Endothelial cell of umbilical vein (primary cell): ENCODE measurements around the gene DNAI1. TPM values are rescaled to one million over a fixed set of nuclear protein-coding genes. Genes with fewer than 3 reads are reported as not detected.

Experiments
- BruUV-seq: library from RNA; stranded (reverse); fragments of 400-500 nt; replicated peaks from 2 replicates; lab custom pipeline; 2021; lab: Mats Ljungman, UMichigan
- CTCF ChIA-PET: fragments of 300-600, 350-600 bp; sonication (Branson Sonifier 250); formaldehyde crosslinking; loops from one replicate; lab custom pipeline; 2021; ENCODE audit warnings: antibody characterized with exemption, inconsistent platforms; lab: Charles Lee
- POLR2A ChIA-PET: fragments of 300-600, 350-600 bp; sonication (Branson Sonifier 250); formaldehyde crosslinking; loops from one replicate; lab custom pipeline; 2021; ENCODE audit warnings: antibody characterized with exemption, inconsistent platforms; lab: Charles Lee
- DNase-seq: peaks from one replicate; pipeline ENCODE4 v3.0.0-alpha.2; 2011; ENCODE audit warnings: low read depth, low spot score
- FAIRE-seq: peaks from 2 replicates; lab custom pipeline; 2011; peaks lifted over from hg19 to GRCh38; lab: Jason Lieb, UNC
- H2AFZ ChIP-seq: 2 replicates; pipeline ENCODE4 v1.6.0; 2012; ENCODE audit warnings: low read depth, low read length, control low read depth, inconsistent platforms
- H3K27ac ChIP-seq: 2 replicates; pipeline ENCODE4 v1.5.1; 2011; ENCODE audit warnings: low read depth, mild to moderate bottlenecking, control low read depth, low read length, moderate library complexity; ENCODE audit not compliant: insufficient read depth
- H3K27me3 ChIP-seq, 2 experiments: 2 replicates each; pipeline versions ENCODE4 v1.6.0 to v1.6.1; 2011; ENCODE audit warnings: low read length in 2 of 2, mixed read lengths in 1 of 2; ENCODE audit not compliant: control insufficient read depth in 2 of 2, insufficient read depth in 2 of 2
- H3K36me3 ChIP-seq, 2 experiments: 2 replicates in 1 of 2; 3 replicates in 1 of 2; pipeline ENCODE4 v1.5.1; 2011; ENCODE audit warnings: low read length in 2 of 2, mild to moderate bottlenecking in 1 of 2, moderate library complexity in 1 of 2; ENCODE audit not compliant: control insufficient read depth in 2 of 2, insufficient read depth in 2 of 2; ENCODE audit errors: extremely low read depth in 1 of 2
- H3K4me1 ChIP-seq: 3 replicates; pipeline ENCODE4 v1.5.1; 2011; ENCODE audit warnings: mild to moderate bottlenecking, low read length; ENCODE audit not compliant: control insufficient read depth, insufficient read depth; ENCODE audit errors: extremely low read depth
- H3K4me2 ChIP-seq: 2 replicates; pipeline ENCODE4 v1.6.1; 2011; ENCODE audit warnings: low read length, control low read depth, mixed read lengths; ENCODE audit not compliant: insufficient read depth
- H3K4me3 ChIP-seq, 3 experiments: fragments of 200-600 bp in 1 of 3; sonication (generic), shearing (Covaris generic) in 1 of 3; replicated peaks in 1 of 3; 2 replicates each; pipeline ENCODE4 v1.5.1; 2011 to 2016; ENCODE audit warnings: control low read depth in 3 of 3, low read length in 3 of 3, mild to moderate bottlenecking in 2 of 3, inconsistent platforms in 1 of 3, low read depth in 1 of 3, moderate library complexity in 1 of 3; ENCODE audit not compliant: insufficient read depth in 1 of 3
- H3K79me2 ChIP-seq: 2 replicates; pipeline ENCODE4 v1.6.0; 2012; ENCODE audit warnings: low read length, inconsistent platforms; ENCODE audit not compliant: control insufficient read depth, insufficient read depth
- H3K9ac ChIP-seq: replicated peaks from 2 replicates; pipeline ENCODE3; 2011; ENCODE audit warnings: low read length, control low read depth; ENCODE audit not compliant: insufficient read depth; ENCODE audit errors: extremely low read depth
- H3K9me1 ChIP-seq: replicated peaks from 3 replicates; pipeline ENCODE4 v1.6.0; 2011; ENCODE audit warnings: mild to moderate bottlenecking, low read length; ENCODE audit not compliant: control insufficient read depth, insufficient read depth; ENCODE audit errors: extremely low read depth
- H3K9me3 ChIP-seq: replicated peaks from 2 replicates; pipeline ENCODE4 v1.5.1; 2012; ENCODE audit warnings: low read length, inconsistent platforms; ENCODE audit not compliant: control insufficient read depth, insufficient read depth
- H4K20me1 ChIP-seq: replicated peaks from 2 replicates; pipeline ENCODE3; 2011; ENCODE audit warnings: mild to moderate bottlenecking, low read length; ENCODE audit not compliant: control insufficient read depth, insufficient read depth; ENCODE audit errors: extremely low read depth
- CTCF ChIP-seq, 2 donors: IDR thresholded peaks; 1 replicate in 1 of 2; 2 replicates in 1 of 2; pipeline ENCODE4 v1.5.1; 2011; ENCODE audit warnings: low read length in 2 of 2, mild to moderate bottlenecking in 2 of 2, moderate library complexity in 2 of 2, control low read depth in 1 of 2, inconsistent platforms in 1 of 2, low read depth in 1 of 2; ENCODE audit not compliant: insufficient read depth in 1 of 2; ENCODE audit errors: extremely low read depth in 1 of 2
- EZH2 ChIP-seq: IDR thresholded peaks from 2 replicates; pipeline ENCODE4 v1.6.1; 2012; ENCODE audit warnings: borderline replicate concordance, low read depth, mild to moderate bottlenecking, moderate library complexity, low read length, inconsistent platforms; ENCODE audit not compliant: severe bottlenecking
- FOS ChIP-seq: IDR thresholded peaks from 2 replicates; pipeline ENCODE4 v1.6.1; 2011; ENCODE audit warnings: mild to moderate bottlenecking, low read length, moderate library complexity, borderline replicate concordance; ENCODE audit not compliant: insufficient read depth
- GATA2 ChIP-seq: IDR thresholded peaks from 2 replicates; pipeline ENCODE4 v1.7.0; 2011; ENCODE audit warnings: low read depth, mild to moderate bottlenecking, moderate library complexity, mixed read lengths, low read length; ENCODE audit not compliant: insufficient read length, insufficient read depth
- JUN ChIP-seq: IDR thresholded peaks from 2 replicates; pipeline ENCODE4 v1.6.1; 2011; ENCODE audit warnings: borderline replicate concordance, low read depth; ENCODE audit not compliant: insufficient read length, insufficient read depth
- MAX ChIP-seq: IDR thresholded peaks from 2 replicates; pipeline ENCODE4 v1.6.1; 2011; ENCODE audit not compliant: insufficient read depth, insufficient read length
- MYC ChIP-seq: IDR thresholded peaks from one replicate; pipeline ENCODE4 v1.6.1; 2011; ENCODE audit warnings: mild to moderate bottlenecking, low read depth, low read length
- POLR2A ChIP-seq: IDR thresholded peaks from 2 replicates; pipeline ENCODE4 v1.6.1; 2012; ENCODE audit warnings: low read depth, mild to moderate bottlenecking, control low read depth, low read length
- POLR2AphosphoS5 ChIP-seq: IDR thresholded peaks from 2 replicates; pipeline ENCODE4 v1.6.1; 2012; ENCODE audit warnings: low read depth, mild to moderate bottlenecking, control low read depth, low read length, moderate library complexity; ENCODE audit not compliant: insufficient read depth
- dilution Hi-C: fragments of 300-500 bp; cut with MboI; formaldehyde crosslinking; loops from one replicate; pipeline ENCODE4 v1.15.0; 2019; ENCODE audit warnings: low sequenced_read_pairs; ENCODE audit not compliant: extremely low pct_ligation_motif_present
- intact Hi-C: fragments of 100-400 bp; cut with micrococcal nuclease; formaldehyde crosslinking; loops from one replicate; pipeline ENCODE4 v1.10.0; 2022
- polyA plus RNA-seq, 4 experiments: library from polyadenylated mRNA; depleted of rRNA in 3 of 4; stranded (reverse) in 3 of 4; unstranded in 1 of 4; fragments of >200 nt; gene quantifications; 2 replicates each; pipeline versions ENCODE4 v1.2.1 to v1.2.3, GENCODE V29; 2011 to 2012; ENCODE audit warnings: missing spikeins in 1 of 4
- total RNA-seq: library from RNA; stranded (reverse); gene quantifications from 2 replicates; pipeline ENCODE4 v1.2.3, GENCODE V29; 2021

Gene DNAI1
- total and polyA plus RNA-seq, 2 donors (not counting 3 experiments of a cell fraction or from before 2014, with no cell fraction given), result not detected

DNA sequence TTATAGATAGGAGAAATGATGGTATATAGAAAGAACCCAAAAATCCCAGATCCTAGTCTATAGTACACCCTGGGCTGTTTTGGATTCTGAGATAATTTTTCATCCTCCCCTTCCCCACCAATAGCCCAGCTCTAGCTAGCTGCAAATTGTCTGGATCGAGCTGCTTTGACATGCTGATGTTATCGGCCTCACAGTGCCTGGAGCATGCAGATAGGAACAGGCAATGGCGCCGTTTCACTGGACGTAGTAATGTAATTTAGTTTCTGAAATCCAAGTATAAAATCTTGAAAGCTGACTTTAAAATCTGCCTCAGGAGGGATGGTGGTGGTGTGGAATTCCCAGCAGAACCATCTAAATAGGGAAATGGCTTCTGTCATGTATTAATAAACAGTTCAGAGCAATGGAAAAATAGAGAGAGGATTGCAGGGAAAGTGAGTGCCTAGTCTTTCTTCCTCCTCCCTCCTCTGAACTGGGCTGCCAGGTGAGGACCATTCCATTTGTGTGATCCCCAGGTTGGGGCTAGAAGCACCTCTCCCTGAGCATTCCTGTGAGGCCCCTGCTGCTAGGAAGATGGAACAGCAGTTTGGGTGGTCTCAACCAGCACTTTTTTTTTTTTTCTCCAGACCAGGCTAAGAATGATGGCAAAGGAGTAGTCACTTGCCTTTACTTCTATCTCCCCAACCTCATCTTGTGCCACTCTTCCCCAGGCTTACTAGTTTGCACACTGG lies 32.1 kb upstream of the DNAI1 start:
- no peaks in the 10 kb centered on the region for H4K20me1 ChIP-seq
- dilution Hi-C loops (no loop called here), intact Hi-C loops (no loop called here)
- no peaks in the 10 kb centered on the region for H3K36me3 ChIP-seq
- TF ChIP-seq MAX (no peak), GATA2 (no peak), JUN (no peak), EZH2 (no peak), POLR2AphosphoS5 (no peak), CTCF (IDR thresholded peaks at IDR 0.05; ENCODE audit: extremely low read depth in 1 of 2, insufficient read depth in 1 of 2, low read depth in 1 of 2, low read length in 2 of 2) (no peak), POLR2A (no peak), FOS (no peak), MYC (no peak)
- no peaks in the 10 kb centered on the region for H3K79me2 ChIP-seq
- H3K4me1 ChIP-seq, result peaks cover 15% of the 10 kb centered on the region
- ChIA-PET POLR2A (no interaction called here), CTCF (interaction anchor here (0.6 to 7.9 kb wide), 2 partner anchors 22 to 165 kb away, joined by 4 to 108 read pairs; no protein-coding TSS in a partner anchor)
- no peak overlapping the region for H3K27ac ChIP-seq
- DNase-seq, result no peak
- no peak overlapping the region for H3K4me3 ChIP-seq
- H3K9me3 ChIP-seq, result no peaks in the 10 kb centered on the region
- no peak for FAIRE-seq
- H2AFZ ChIP-seq, result no peak overlapping the region
- no peak overlapping the region for H3K9ac ChIP-seq
- no peaks in the 10 kb centered on the region for H3K27me3 ChIP-seq
- H3K4me2 ChIP-seq, result no peak overlapping the region
- H3K9me1 ChIP-seq, result no peaks in the 10 kb centered on the region
- BruUV-seq, result no TSS peak
